GM19043 (cell line): ENCODE measurements around the gene LOXL3.

Source experiments
- ATAC-seq: cut with Tn5 transposase; IDR thresholded peaks from one replicate; pipeline ENCODE4 v1.9.1; 2021; ENCODE audit warnings: low read depth; ENCODE audit not compliant: unreplicated experiment

Gene LOXL3

DNA sequence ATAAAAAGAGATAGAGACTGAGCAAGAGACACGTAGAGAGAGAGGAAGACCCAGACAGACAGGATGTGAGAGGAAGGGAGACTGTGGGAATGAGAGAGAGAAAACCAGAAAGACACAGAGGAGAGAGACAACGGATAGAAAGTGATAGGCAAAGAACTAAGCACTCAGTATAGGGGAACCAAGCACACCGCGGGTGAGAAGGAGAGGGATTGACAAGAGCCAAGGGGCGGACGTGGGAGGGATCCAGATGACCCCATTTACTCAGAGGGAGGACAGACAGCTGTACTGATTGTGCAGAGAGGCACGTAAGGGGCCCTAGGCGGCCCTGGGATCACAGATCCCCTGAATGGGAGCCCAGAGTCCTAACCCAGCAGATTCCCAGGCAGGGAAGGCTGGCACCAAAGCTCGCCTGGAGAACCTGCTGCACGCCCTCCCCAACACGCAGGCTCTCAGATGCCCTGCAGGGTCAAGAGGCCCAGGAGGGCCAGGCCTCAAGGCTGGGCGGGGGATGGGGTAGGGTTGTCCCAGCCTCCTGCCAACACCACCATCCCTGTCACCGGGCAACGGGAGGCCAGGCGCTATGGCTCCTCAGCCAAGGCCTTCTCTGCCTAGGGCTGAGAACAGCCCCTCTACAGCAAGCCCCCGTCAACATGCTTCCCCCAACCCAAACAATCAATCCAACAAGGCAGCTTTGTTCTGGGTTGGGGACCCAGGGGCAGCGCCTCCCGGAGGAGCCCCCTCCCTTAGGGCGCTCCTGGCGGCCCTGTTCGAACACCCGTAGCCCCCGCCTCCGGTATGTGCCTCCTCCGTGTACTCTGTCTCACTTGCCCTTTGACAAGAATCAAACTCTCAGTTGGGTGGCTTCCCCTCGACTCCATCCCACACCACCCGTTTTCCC, 579 bp downstream of the LOXL3 start:
- no peak for ATAC-seq

GRCh38 chr2:74551942-74552913, 1.5 kb downstream of the LOXL3 start:
- ATAC-seq, result no peak

GRCh38 chr2:74551530-74551929, 2.2 kb downstream of the LOXL3 start:
- no peak for ATAC-seq

DNA sequence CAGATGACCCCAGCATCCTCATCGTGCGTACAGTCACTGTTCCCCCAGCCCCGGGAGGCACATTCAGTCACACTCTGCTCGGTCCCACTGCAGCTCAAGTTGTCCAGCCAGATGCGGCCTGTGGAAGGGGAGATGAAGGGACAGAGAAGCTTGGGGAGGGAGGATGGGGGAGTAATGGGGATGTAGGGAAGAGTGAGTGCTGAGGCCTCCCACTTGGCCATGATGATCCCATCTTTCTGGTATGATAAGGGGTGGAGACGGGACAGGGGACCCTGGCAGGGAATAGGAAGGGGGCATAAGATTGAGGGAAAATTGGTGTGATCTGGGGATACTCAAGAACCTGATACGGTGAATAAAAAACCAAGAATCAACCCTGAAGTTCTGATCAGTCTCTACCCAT, 3.5 kb downstream of the LOXL3 start:
- no peak for ATAC-seq

GRCh38 chr2:74548900-74549826, 4.6 kb downstream of the LOXL3 start:
- no peak for ATAC-seq

DNA sequence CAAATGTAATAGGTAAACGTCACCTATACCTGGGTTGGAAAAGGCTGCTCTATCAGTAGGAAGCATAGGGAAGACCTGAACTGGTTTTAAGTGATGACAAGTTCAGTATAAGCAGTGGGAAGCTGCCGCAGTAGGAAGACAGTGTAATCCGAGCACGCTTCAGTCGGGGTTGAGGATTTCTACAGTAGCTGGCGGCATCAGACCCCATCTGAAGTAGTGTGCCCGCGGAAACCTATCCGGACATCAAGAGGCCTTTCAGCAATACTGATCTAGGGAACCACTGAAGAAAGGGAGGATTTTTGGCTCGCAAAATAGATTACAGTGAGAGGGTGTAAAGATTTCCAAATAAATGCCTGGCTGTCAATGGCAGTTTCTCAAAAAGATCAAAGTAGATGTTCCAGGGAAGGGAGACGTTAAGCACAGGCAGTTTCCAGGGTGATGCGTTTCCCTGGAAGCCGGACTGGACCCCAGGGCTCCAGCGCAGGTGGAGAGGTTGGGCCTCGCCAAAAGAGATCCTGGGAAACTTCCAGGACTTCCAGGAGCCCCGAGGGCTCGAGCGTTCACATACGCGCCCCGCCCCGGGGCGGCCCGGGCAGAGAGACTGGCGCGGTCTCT, 5.3 kb downstream of the LOXL3 start:
- no peak for ATAC-seq

DNA sequence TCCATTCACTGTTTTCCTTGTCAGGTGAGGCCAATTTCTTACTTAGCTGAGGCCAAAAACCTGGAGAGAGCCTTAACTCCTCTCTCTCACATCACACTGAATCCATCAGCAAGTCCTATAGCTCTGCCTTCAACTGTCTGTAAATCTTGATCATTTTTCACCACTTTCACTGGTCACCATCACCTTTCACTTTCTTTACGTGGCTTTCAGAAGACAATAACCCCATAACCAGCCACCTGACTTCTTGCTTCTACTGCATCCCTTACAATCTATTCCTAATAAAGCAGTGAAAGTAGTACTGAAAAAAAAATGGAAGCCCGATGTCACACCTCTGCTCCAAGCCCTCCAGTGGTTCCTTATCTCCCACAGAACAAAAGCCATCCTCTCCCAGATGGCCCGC, 7.7 kb downstream of the LOXL3 start:
- ATAC-seq, result no peak

- no peak for ATAC-seq
Observed at GRCh38 chr2:74544634-74545033, 9.1 kb downstream of the LOXL3 start.

DNA sequence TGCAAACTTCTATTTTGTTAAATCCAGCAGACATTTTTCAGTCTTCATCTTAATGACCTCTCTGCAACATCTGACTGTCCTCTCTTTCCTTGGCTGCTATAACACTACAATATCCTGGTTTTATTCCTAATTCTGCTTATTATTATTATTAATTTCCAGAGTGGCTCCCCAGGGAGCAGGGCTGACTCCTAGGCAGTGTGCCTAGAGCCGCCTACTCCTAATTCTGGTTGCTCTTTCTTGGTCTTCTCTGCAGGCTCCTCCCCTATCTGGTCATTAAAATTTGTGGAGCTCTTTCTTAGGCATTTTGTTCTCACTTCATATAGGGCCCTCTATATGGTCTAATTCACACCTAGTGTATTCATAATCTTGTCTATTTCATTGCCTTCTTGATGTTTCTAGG, 10.8 kb downstream of the LOXL3 start:
- no peak for ATAC-seq

DNA sequence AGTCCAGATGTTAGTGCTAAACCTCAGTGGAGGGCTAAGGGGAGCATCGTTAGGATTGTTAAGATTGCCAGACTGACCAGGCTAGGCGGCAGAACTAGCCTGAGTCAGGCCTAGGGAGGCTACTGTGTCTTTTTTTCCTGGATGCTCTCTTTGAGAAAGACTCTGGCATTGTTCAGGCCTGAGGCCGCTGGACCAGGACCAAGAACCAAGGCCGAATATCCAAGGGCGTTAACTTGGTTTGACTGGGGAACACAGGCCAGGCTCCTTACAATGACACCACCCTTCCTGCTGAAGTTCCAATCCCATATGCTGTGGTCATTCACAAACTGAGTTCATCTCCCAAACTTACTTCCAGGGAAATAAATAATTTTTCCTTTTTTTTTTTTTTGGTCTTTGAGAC, 13.5 kb downstream of the LOXL3 start:
- ATAC-seq, result no peak

- ATAC-seq, result no peak
Observed at GRCh38 chr2:74538881-74539339, 14.8 kb downstream of the LOXL3 start.

- ATAC-seq, result no peak
Observed at GRCh38 chr2:74537140-74537539, 16.6 kb downstream of the LOXL3 start.

DNA sequence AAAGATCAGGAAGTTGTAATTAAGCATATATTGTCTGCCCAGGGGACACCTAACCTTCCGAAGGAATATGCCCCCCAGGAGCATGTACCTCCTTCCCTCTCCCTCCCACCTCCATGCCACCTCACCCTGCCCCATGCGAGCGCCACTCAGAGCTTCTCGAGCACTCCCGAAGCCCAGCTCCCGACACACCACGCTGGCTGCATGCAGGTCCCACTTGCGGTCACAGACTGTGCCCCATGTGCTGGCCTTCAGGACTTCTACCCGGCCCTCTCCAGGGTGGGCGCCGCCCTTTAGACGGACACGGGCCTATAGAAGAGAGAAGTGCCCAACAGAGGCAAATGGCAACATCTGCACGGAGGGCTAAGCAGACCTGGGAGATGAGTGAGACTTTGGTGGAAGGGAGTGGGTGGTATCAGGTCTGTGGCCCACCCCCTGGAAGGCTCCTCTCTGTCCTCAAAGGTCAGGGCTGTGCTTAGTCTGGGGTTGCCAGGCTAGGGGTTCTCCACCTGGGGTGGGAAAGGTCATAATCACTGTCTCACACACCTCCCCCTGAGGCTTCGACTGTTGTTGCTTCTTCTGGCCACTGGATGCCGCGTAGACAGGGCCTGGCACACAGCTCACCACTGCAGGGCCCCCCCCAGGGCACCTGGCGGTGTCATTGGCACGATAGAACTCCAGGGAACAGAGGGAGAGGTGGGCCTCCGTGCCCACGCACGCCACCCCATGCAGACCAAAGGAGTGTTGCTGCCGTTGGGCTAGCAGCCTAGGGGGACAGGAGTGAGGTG, 17.4 kb downstream of the LOXL3 start:
- no peak for ATAC-seq

- ATAC-seq, result no peak
Observed at GRCh38 chr2:74535440-74535965, 18.2 kb downstream of the LOXL3 start.

DNA sequence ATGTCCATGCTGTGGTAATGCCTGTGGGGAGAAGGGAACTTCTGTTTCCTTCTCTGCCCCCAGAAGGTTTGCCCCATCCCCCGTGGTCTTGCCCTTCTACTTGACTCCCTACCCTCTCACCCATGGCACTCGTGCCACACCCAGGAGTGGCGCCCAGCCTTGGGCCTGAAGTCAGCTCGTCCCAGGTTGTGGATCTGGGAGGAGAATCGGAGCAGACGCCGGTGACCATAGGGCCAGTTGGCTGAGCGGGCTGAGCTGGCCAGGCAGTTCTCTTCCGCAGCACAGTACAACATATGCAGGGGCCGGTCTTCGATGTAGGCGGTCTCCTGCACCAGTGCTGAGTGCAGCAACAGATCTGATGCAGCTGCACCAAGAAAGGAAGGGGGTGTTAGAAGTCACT, 19.3 kb downstream of the LOXL3 start:
- ATAC-seq, result no peak

DNA sequence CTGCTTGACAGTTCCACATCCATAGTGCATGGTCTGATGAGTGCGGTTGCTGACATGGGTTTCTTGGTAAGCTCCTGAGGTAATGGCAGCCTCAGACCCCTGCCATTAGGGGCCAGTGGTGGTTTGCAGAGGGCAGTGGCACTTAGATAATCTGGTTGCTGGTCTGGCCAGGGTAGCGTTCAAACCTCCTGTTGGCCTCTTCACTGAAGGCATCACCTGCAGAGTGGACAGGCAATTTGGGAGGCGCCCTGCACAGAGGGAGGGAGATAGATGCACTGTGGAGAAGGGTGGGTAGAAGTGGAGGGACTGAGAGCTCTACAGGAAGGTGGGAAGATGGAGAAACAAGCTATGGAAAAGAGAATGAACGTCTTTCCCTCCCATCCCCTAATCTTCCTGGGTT, 20.3 kb downstream of the LOXL3 start:
- no peak for ATAC-seq

- no peak for ATAC-seq
Observed at GRCh38 chr2:74532222-74532621, 21.5 kb downstream of the LOXL3 start.

GRCh38 chr2:74531666-74532065, 22.1 kb downstream of the LOXL3 start:
- ATAC-seq, result no peak
